HepG2 (cell line): Measurements from ENCODE around the gene SFI1.

Source experiments
- CTCF ChIP-seq: sonication (generic); formaldehyde crosslinking; IDR thresholded peaks from 2 replicates; pipeline ENCODE4 v1.5.0; 2020; ENCODE audit warnings: mild to moderate bottlenecking, missing genetic modification reagents, moderate library complexity
- MAX ChIP-seq: IDR thresholded peaks from 2 replicates; pipeline ENCODE4 v1.6.1; 2012; ENCODE audit warnings: inconsistent platforms
- TMF1 ChIP-seq: sonication (generic); formaldehyde crosslinking; IDR thresholded peaks from 2 replicates; pipeline ENCODE4 v1.8.1; 2022; ENCODE audit warnings: low read depth, missing genetic modification reagents
- YY1 ChIP-seq: IDR thresholded peaks from 2 replicates; pipeline ENCODE4 v1.6.1; 2011; ENCODE audit warnings: low read length, low read depth, moderate library complexity, mild to moderate bottlenecking; ENCODE audit not compliant: insufficient read depth, insufficient replicate concordance
- ZNF280D ChIP-seq: sonication (generic); formaldehyde crosslinking; IDR thresholded peaks from 2 replicates; pipeline ENCODE4 v1.5.1; 2020; ENCODE audit warnings: mild to moderate bottlenecking, missing genetic modification reagents
- ZNF33B ChIP-seq: sonication (generic); formaldehyde crosslinking; IDR thresholded peaks from 2 replicates; pipeline ENCODE4 v1.5.1; 2020; ENCODE audit warnings: mild to moderate bottlenecking, missing genetic modification reagents

GRCh38 chr22:31488346-31488883 is 7.9 kb upstream of the SFI1 start:
- TF ChIP-seq CTCF (CRISPR knock-in tag) (no peak), YY1 (no peak), ZNF33B (CRISPR knock-in tag) (no peak), MAX (no peak), TMF1 (no peak), ZNF280D (CRISPR knock-in tag) (no peak)
